ENCODE data around the gene SERINC3.
A peak's percentile ranks its signal among the peaks of the same experiment; 100 is the strongest.

The SERINC3 gene

GRCh38 chr20:44481719-44482416, 40.0 kb downstream of the SERINC3 start:
- H3K4me3 ChIP-seq (ENCODE audit: low read depth, low read length) = no peak overlapping the region
- DNase-seq (ENCODE audit: low read depth) = no peak
- TF ChIP-seq CTCF (IDR thresholded peaks at IDR 0.05; ENCODE audit: control insufficient read depth, extremely low read depth, insufficient read depth) = no peak

- H3K4me3 ChIP-seq (ENCODE audit: low read depth, low read length) = no peak overlapping the region
- DNase-seq (ENCODE audit: low read depth) = no peak
- TF ChIP-seq CTCF (IDR thresholded peaks at IDR 0.05; ENCODE audit: control insufficient read depth, extremely low read depth, insufficient read depth) = no peak
Observed at GRCh38 chr20:44480097-44480496, 41.8 kb downstream of the SERINC3 start.

GRCh38 chr20:44479643-44480042, 42.2 kb downstream of the SERINC3 start:
- no peak for TF ChIP-seq CTCF (IDR thresholded peaks at IDR 0.05; ENCODE audit: control insufficient read depth, extremely low read depth, insufficient read depth)
- H3K4me3 ChIP-seq (ENCODE audit: low read depth, low read length) = no peak overlapping the region
- DNase-seq (ENCODE audit: low read depth) = no peak

GRCh38 chr20:44478206-44478605, 43.7 kb downstream of the SERINC3 start:
- DNase-seq (ENCODE audit: low read depth) = no peak
- H3K4me3 ChIP-seq (ENCODE audit: low read depth, low read length) = no peak overlapping the region
- no peak for TF ChIP-seq CTCF (IDR thresholded peaks at IDR 0.05; ENCODE audit: control insufficient read depth, extremely low read depth, insufficient read depth)

GRCh38 chr20:44477151-44477550, 44.7 kb downstream of the SERINC3 start:
- TF ChIP-seq CTCF (IDR thresholded peaks at IDR 0.05; ENCODE audit: control insufficient read depth, extremely low read depth, insufficient read depth) = no peak
- no peak overlapping the region; the same call in 1 of the 2 replicates for H3K4me3 ChIP-seq (ENCODE audit: low read depth, low read length)
- no peak for DNase-seq (ENCODE audit: low read depth)

GRCh38 chr20:44475694-44476560, 45.9 kb downstream of the SERINC3 start, which contains the start of gene TTPAL:
TSS of gene TTPAL (plus strand) at chr20:44475874. CDS start at chr20:44480000, 4,126 bp downstream.
- peak within 1 kb of the TSS; percentile 85 for H3K4me3 ChIP-seq (ENCODE audit: low read depth, low read length)
- TF ChIP-seq CTCF (IDR thresholded peaks at IDR 0.05; ENCODE audit: control insufficient read depth, extremely low read depth, insufficient read depth) = peak; percentile 48
- peak; percentile 53 for DNase-seq (ENCODE audit: low read depth)

Measured in LNCaP clone FGC (cell line).